ENCODE data around the gene TAF11L4. TPM values are rescaled to one million over a fixed set of nuclear protein-coding genes. Genes with fewer than 3 reads are reported as not detected.
"Not testable (repeated sequence)": the region's sequence is repeated elsewhere in the genome, so short reads cannot be mapped to it uniquely, and the experiment has no call there.

Gene TAF11L4
- polyA plus RNA-seq, 1 donor from 2014 or later = not detected

- H3K9me2 ChIP-seq (ENCODE audit: insufficient read depth, low read length); H3K79me2 ChIP-seq (replicated peaks; ENCODE audit: insufficient read depth, low read length); H3K9ac ChIP-seq (ENCODE audit: low read length); H4K20me1 ChIP-seq (ENCODE audit: insufficient read depth); H3K4me3 ChIP-seq (ENCODE audit: low read length); H3K9me3 ChIP-seq (ENCODE audit: low read length); H3K4me2 ChIP-seq (ENCODE audit: low read length); H3K36me3 ChIP-seq (ENCODE audit: insufficient read depth, low read length); H2AFZ ChIP-seq (ENCODE audit: low read depth, low read length); H3K27ac ChIP-seq (ENCODE audit: low read length); H3F3A ChIP-seq (ENCODE audit: insufficient read depth, low read length, poor library complexity, severe bottlenecking); H3K27me3 ChIP-seq (ENCODE audit: insufficient read depth, low read depth, low read length): not testable (repeated sequence)
Measured at GRCh38 chr5:17526504-17526903, 4.9 kb downstream of the TAF11L4 start.

GRCh38 chr5:17528369-17528768 lies 6.8 kb downstream of the TAF11L4 start, which contains the start of gene TAF11L6:
TAF11L6 (plus strand) TSS chr5:17528669.
- not testable (repeated sequence) for H3F3A ChIP-seq (ENCODE audit: insufficient read depth, low read length, poor library complexity, severe bottlenecking); H4K20me1 ChIP-seq (ENCODE audit: insufficient read depth); H3K9me2 ChIP-seq (ENCODE audit: insufficient read depth, low read length); H3K27ac ChIP-seq (ENCODE audit: low read length); H3K4me2 ChIP-seq (ENCODE audit: low read length); H3K9ac ChIP-seq (ENCODE audit: low read length); H3K27me3 ChIP-seq (ENCODE audit: insufficient read depth, low read depth, low read length); H3K9me3 ChIP-seq (ENCODE audit: low read length); H3K36me3 ChIP-seq (ENCODE audit: insufficient read depth, low read length); H3K4me3 ChIP-seq (ENCODE audit: low read length); H2AFZ ChIP-seq (ENCODE audit: low read depth, low read length); H3K79me2 ChIP-seq (replicated peaks; ENCODE audit: insufficient read depth, low read length)

Small RNAs within 50 kb of the gene (small RNA-seq; reads per million reads assigned to genes)
- gene AC106774.3 = 0 reads per million in 3 experiments

Other genes with a start within 250 kb of the TAF11L4 start
- gene TAF11L2, start 23.6 kb upstream of the TAF11L4 start, polyA plus RNA-seq = not detected in 2 replicates
- not detected in 2 replicates for gene TAF11L3, start 3.4 kb upstream of the TAF11L4 start, polyA plus RNA-seq
- not detected in 2 replicates for gene TAF11L5, start 3.4 kb downstream of the TAF11L4 start, polyA plus RNA-seq
- gene TAF11L6, start 6.9 kb downstream of the TAF11L4 start, polyA plus RNA-seq = not detected in 2 replicates
- not detected in 2 replicates for gene TAF11L7, start 64.0 kb downstream of the TAF11L4 start, polyA plus RNA-seq
- not detected in 2 replicates for gene TAF11L8, start 69.2 kb downstream of the TAF11L4 start, polyA plus RNA-seq
- gene TAF11L9, start 72.6 kb downstream of the TAF11L4 start, polyA plus RNA-seq = not detected in 2 replicates
- not detected in 2 replicates for gene TAF11L10, start 76.0 kb downstream of the TAF11L4 start, polyA plus RNA-seq
- gene TAF11L11, start 82.4 kb downstream of the TAF11L4 start, polyA plus RNA-seq = not detected in 2 replicates
- not detected in 2 replicates for gene TAF11L12, start 88.6 kb downstream of the TAF11L4 start, polyA plus RNA-seq
- gene TAF11L13, start 110.3 kb downstream of the TAF11L4 start, polyA plus RNA-seq = not detected in 2 replicates
- gene TAF11L14, start 112.7 kb downstream of the TAF11L4 start, polyA plus RNA-seq = not detected in 2 replicates